Measurements from ENCODE around the gene MED14. TPM values are rescaled to one million over a fixed set of nuclear protein-coding genes. Genes with fewer than 3 reads are reported as not detected.

MED14 gene
- total and polyA plus RNA-seq, 11 donors: 9.8 to 40.9 (median 25.8) TPM

DNA sequence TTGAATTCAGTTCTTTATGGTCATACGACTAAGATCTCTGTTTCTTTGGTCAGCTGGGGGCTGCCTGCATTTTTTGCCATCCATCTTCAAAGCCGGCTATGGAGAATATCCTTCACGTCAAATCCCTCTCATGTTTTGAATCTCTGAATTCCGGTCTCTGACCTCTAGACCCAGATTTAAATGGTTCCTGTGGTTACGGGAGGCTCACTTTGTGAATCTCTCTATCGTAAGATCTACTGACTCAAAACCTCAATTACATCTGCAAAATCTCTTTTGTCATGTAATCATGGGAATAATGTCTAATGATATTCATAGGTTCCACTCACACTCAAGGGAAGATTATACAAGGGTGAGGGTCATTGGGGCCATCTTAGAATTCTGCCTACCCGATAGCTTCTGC, 117.8 kb downstream of the MED14 start:
- Histone ChIP-seq H3K4me1 (no peaks in the 10 kb centered on the region), H3K36me3 (no peaks in the 10 kb centered on the region), H3K27me3 (peaks cover 0 to 20% (median 0%) of the 10 kb centered on the region in 9 donors), H3K4me3 (no peak overlapping the region), H3K27ac (no peak overlapping the region), H3K9me3 (no peaks in the 10 kb centered on the region)
- ATAC-seq (no peak), DNase-seq (no peak)
- no peak for TF ChIP-seq POLR2A (IDR thresholded peaks at IDR 0.05)
- 89 to 94% (median 91%) methylated on average over 7 of the region's 7 CpGs for WGBS, 4 donors
- intact Hi-C loops (cut with DNase I): no loop called here

DNA sequence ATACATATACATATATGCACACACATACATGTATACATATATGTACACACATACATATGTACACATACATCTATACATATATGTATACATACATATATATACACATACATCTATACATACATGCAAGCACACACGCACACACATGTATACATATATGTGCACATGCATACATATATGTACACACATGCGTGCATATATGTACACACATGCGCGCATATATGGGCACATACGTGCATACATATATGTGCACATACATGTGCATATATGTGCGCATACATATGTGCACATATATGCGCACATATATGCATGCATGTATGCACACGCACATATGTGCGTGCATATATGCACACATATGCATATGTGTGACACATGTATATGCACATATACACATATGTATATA, 119.4 kb downstream of the MED14 start:
- Histone ChIP-seq H3K4me3 (no peak overlapping the region), H3K27me3 (peaks cover 0 to 28% (median 0%) of the 10 kb centered on the region in 9 donors), H3K9me3 (no peaks in the 10 kb centered on the region), H3K27ac (no peak overlapping the region), H3K4me1 (no peaks in the 10 kb centered on the region), H3K36me3 (no peaks in the 10 kb centered on the region)
- no peak for ATAC-seq
- DNase-seq: no peak
- TF ChIP-seq CTCF (IDR thresholded peaks at IDR 0.05) (no peak), POLR2A (IDR thresholded peaks at IDR 0.05) (no peak)
- WGBS, 4 donors: 77 to 84% (median 80%) methylated on average over 9 of the region's 9 CpGs
- intact Hi-C loops (cut with DNase I): no loop called here

DNA sequence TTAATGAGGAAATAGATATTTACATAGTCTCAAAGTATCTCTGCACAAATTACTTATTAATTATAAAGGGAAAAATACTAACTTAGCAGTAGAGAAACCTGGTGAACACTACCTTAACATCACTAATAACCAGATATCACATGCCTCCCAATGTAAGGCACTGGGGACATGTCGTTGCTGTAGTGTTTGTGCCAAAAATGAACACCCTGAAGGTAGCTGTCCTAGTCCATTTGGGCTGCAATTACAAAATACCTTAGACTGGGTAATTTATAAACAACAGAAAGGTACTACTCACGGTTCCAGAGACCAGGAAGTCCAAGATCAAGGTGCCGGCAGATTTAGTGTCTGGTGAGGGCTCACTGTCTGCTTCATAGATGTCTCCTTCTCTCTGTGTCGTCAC, 122.8 kb downstream of the MED14 start:
- WGBS, 4 donors: 57 to 73% (median 60%) methylated on average over 4 of the region's 4 CpGs

GRCh38 chrX:40607381-40607780, 128.0 kb downstream of the MED14 start:
- no peak for ATAC-seq
- Histone ChIP-seq H3K27ac (no peak overlapping the region), H3K36me3 (peaks cover 0 to 25% (median 14%) of the 10 kb centered on the region in 9 donors), H3K27me3 (peaks cover 0 to 33% (median 0%) of the 10 kb centered on the region in 9 donors), H3K4me1 (no peaks in the 10 kb centered on the region), H3K4me3 (no peak overlapping the region), H3K9me3 (no peaks in the 10 kb centered on the region)
- 80 to 91% (median 84%) methylated on average over 3 of the region's 3 CpGs for WGBS, 4 donors
- intact Hi-C loops (cut with DNase I): no loop called here
- TF ChIP-seq POLR2A (IDR thresholded peaks at IDR 0.05) (no peak), CTCF (IDR thresholded peaks at IDR 0.05) (no peak)
- DNase-seq: no peak

More for the DNA sequence above, 122.8 kb downstream of the MED14 start:
- H3K27ac ChIP-seq: no peak overlapping the region
- no peaks in the 10 kb centered on the region for H3K9me3 ChIP-seq
- TF ChIP-seq CTCF (IDR thresholded peaks at IDR 0.05): no peak
- no peak for TF ChIP-seq POLR2A (IDR thresholded peaks at IDR 0.05)
- H3K4me1 ChIP-seq: no peaks in the 10 kb centered on the region
- peaks cover 0 to 32% (median 0%) of the 10 kb centered on the region in 9 donors for H3K27me3 ChIP-seq
- no peak for ATAC-seq
- H3K4me3 ChIP-seq: no peak overlapping the region
- no peaks in the 10 kb centered on the region for H3K36me3 ChIP-seq
- intact Hi-C loops (cut with DNase I): loop anchor here in 1 of 10 donors (2.0 kb wide), 1 partner anchor 14 kb away; no protein-coding TSS in a partner anchor
- no peak for DNase-seq

DNA sequence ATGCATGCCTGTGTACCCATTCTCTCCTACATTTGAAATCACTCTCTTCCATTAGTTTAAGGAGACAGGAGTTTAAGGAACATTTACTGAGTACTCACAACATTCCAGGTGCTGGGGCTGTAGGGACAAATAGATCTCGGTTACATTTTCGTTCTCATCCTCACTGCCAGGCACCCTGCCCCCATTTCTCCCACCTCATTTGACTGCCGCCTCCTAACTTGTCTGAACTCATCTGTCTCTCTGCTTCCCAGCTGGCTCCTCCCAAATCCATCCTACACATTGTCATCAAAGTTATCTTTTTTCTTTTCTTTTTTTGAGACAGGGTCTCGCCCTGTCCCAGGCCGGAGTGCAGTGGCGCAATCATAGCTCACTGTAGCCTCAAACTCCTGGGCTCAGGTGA, 131.9 kb downstream of the MED14 start:
- H3K36me3 ChIP-seq: peaks cover 0 to 63% (median 43%) of the 10 kb centered on the region in 9 donors
- DNase-seq: no peak

More for the DNA sequence above, 131.9 kb downstream of the MED14 start:
- no peaks in the 10 kb centered on the region for H3K9me3 ChIP-seq
- 84 to 96% (median 92%) methylated on average over 6 of the region's 6 CpGs for WGBS, 4 donors
- H3K27me3 ChIP-seq: peaks cover 0 to 12% (median 0%) of the 10 kb centered on the region in 9 donors
- H3K4me3 ChIP-seq: no peak overlapping the region
- H3K27ac ChIP-seq: no peak overlapping the region
- intact Hi-C loops (cut with DNase I): no loop called here
- TF ChIP-seq CTCF (IDR thresholded peaks at IDR 0.05) (no peak), POLR2A (IDR thresholded peaks at IDR 0.05) (no peak)
- no peak for ATAC-seq
- H3K4me1 ChIP-seq: no peaks in the 10 kb centered on the region
